T-helper 2 cell treated with Interferon-gamma antibody and Interleukin-4, amounts not matched to agents 100 ng/mL and 5 ng/mL, for 36 hours (primary cell): ENCODE data around the gene SUCLG2. TPM values are rescaled to one million over a fixed set of nuclear protein-coding genes. Genes with fewer than 3 reads are reported as not detected.

Source experiments
- intact Hi-C: fragments of 100-400 bp; cut with micrococcal nuclease; formaldehyde crosslinking; loops from one replicate; pipeline ENCODE4 v1.15.1; 2023
- total RNA-seq: library from RNA; stranded (reverse); gene quantifications from 2 replicates; pipeline ENCODE4 v1.2.3, GENCODE V29; 2022

Gene SUCLG2
- total RNA-seq, 1 donor from 2014 or later = 53.0 TPM

DNA sequence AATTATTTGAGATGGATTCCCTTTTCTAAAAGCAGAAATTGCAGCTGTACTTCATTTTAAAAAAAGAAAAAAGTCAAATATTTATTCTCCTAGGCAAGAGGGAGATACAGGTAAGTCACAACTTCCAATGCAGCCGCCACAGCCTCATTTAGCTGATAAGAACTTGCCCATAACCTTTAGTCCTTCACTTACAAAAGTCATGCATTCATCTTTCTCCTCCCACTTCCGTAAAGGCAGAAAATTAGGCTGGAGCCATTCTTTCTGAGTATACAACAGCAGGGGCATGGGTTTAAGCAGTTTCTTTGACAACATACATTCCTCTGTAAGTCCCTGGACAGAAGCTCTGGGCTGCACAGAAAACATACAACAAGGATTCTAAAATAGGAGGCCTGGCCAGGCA, 4.3 kb downstream of the SUCLG2 start:
- intact Hi-C loops = loop anchor here (10.0 kb wide), 2 partner anchors 565 to 1435 kb away; partner anchors contain the start of genes ARL6IP5 and UBA3

DNA sequence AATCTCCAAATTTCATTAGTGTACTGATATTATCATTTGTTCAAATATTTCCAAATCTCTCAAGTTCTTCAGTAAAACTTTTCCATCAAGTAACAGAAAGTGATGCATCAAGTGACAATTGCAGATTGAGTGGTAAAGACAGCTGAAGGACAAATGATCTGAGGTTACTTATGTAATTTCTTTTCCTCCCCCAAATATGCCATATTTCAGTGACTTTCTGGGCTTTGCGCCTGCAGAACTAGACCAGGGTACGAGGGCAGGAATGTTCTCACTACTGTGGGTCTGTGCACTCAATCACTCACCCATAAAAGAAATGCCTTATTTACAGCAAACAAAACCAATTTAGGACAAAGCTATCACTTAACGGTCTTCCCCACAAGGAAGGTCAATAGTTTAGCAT, 4.7 kb downstream of the SUCLG2 start:
- intact Hi-C loops = loop anchor here (10.0 kb wide), 2 partner anchors 565 to 1435 kb away; partner anchors contain the start of genes ARL6IP5 and UBA3

DNA sequence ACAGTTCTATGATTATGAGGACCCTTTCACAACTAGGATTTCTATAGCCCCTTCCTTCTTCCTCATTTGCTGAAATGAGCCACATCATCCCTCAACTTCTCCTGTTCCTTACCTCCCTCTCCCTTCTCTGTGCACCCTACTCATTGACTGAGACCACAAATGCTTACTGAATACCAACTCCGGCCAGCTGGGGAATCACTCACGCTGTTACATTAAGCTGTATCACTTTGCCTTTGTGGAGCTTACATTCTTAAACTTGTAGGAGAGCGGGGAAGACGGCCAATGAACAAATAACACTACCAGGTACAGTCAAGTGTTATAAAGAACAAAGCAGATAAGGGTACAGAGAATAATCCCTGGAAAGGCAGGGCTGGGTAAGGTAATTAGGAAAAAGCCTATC, 5.7 kb downstream of the SUCLG2 start:
- intact Hi-C loops = no loop called here

DNA sequence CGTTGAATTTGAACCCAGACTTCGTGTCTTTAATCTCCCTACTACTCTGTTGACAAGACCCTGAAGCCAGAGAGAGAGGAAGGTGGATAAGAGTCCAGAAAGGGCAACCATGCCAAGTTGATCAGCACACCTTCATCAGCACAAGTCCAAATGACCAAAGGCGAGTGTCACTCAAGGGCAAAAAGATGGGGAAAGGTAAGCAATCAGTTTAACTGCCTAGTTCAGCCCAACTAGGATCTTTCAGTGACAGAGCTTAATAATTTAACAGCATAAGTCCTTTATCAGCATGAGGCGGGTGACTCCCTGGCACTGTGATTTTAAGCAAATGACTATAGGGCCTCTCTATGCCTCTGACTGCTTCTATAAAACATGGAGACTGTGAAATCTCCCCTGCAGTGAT, 6.2 kb downstream of the SUCLG2 start:
- intact Hi-C loops = no loop called here

- intact Hi-C loops = no loop called here
Observed at GRCh38 chr3:67647390-67647878, 7.0 kb downstream of the SUCLG2 start.

GRCh38 chr3:67646586-67647234, 7.7 kb downstream of the SUCLG2 start:
- intact Hi-C loops = no loop called here

DNA sequence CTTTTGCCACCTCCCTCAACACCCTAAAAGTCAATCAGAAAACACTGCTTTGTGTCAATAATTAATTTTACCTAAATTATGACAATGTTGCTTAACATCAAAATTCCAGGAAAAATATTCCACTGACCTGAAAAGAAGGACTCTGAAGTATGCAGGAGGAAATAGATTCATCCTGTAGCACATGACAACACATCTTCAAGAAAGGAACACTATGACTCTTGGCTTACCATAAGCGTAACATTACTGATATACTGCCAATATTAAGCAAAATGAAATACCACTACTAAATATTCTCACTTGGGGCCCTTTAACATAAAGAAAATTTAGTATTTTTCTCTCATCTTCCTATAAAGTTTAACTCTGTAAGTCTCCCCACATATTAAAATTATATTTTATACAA, 9.6 kb downstream of the SUCLG2 start:
- intact Hi-C loops = no loop called here

DNA sequence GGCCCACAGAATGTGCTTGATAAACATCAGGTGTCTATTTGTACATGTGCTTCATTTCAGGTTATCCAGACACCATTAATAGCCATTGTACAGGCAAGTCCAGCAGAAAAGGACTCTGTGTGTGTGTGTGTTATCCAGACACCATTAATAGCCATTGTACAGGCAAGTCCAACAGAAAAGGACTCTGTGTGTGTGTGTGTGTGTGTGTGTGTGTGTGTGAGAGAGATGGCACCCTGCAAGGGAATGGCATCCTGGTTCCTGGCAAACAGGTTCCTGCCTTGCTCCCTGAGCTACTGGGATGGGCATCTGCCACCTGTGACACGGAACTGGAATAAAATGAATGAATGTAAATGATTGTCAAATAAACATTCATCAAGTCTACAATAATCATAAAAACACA, 11.7 kb downstream of the SUCLG2 start:
- intact Hi-C loops = no loop called here

GRCh38 chr3:67642190-67642589, 12.2 kb downstream of the SUCLG2 start:
- intact Hi-C loops = no loop called here

DNA sequence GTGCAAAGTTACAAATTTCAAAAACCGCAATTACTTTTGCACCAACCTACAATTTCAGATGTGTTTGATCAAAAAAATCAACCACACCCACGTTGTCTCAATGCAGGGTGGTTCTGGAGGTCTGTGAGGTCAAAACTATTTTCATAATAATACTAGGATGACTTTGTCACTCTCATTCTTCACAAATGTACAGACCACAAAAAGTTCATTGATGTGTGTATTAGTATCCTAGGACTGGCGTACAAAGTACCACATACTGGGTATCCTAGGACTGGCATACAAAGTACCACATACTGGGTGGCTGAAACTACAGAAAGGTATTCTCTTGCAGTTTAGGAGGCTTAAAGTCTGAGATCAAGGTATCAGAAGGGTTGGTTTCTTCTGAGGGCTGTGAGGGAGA, 13.0 kb downstream of the SUCLG2 start:
- intact Hi-C loops = no loop called here

GRCh38 chr3:67640023-67640660, 14.3 kb downstream of the SUCLG2 start:
- intact Hi-C loops = no loop called here

- intact Hi-C loops = no loop called here
Observed at GRCh38 chr3:67637255-67637900, 17.0 kb downstream of the SUCLG2 start.

DNA sequence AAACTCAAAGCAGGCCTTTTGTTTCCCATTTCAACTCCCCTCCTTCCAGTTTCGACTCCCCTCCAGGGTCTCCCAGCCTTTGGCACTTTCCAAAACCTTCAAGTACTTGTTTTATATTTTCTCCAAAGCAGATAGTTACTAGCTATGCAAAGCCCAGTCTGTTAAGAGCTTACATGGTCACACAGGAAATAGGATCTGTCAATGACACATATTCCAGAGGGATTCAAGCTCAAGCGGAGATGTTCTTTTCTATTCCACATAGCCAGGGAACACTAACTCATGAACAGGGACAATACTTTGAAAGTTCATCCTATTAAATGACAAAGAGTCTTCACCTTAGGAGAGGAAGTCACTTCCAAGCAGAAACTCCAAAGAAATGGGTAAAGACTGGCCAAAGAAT, 18.6 kb downstream of the SUCLG2 start:
- intact Hi-C loops = no loop called here

- intact Hi-C loops = no loop called here
Observed at GRCh38 chr3:67635257-67635656, 19.2 kb downstream of the SUCLG2 start.

DNA sequence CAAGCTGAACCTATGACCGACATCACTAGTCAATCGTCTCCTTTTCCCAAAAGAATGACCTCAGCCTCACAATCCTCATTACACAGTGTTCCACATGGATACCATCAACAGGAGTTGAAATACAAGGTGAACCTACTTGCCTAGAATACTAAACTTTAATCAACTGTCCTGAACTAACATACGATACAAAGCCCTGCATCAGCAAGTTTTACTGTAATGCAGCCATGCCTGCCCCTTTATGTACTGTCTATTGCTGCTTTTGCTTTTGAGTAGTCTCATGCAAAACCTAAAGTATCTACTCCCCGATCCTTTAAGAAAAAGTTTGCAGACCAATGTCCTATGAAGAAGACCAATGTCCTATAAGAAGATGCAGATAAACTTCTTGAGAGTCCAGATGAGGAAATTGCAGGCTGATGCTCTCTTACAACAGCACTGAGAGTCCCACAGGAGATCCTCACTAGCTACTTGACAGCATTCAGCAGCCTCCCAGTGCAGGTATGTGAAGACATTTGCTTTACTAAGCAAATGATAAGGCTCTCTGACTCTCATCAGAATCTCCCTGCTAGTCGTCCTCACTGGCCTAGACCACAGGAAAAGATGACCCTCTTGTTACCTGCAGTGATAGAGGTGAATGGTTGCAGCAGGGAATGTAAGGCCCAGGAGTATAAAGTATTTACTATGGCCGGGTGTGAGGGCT, 23.6 kb downstream of the SUCLG2 start:
- intact Hi-C loops = no loop called here

- intact Hi-C loops = no loop called here
Observed at GRCh38 chr3:67624687-67625086, 29.7 kb downstream of the SUCLG2 start.

DNA sequence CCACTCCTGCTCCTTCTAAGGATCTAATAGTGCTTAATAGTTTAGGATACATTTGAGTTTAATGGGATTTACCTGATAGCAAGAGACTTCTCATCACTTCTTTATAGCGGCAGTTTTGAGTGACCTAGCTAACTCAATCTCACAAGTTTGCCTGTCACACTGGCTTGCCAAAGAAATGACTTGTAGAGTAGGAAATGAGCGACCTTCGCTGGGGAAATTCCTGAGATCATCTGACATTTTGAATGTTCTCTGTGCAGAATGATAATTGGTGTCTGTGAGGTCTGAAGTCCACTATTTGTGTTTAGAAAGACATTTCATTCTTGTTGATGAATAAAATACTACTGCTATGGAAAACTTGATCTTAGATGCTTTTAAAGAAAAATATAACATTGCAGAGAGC, 30.3 kb downstream of the SUCLG2 start:
- intact Hi-C loops = no loop called here

GRCh38 chr3:67622652-67623051, 31.8 kb downstream of the SUCLG2 start:
- intact Hi-C loops = no loop called here

DNA sequence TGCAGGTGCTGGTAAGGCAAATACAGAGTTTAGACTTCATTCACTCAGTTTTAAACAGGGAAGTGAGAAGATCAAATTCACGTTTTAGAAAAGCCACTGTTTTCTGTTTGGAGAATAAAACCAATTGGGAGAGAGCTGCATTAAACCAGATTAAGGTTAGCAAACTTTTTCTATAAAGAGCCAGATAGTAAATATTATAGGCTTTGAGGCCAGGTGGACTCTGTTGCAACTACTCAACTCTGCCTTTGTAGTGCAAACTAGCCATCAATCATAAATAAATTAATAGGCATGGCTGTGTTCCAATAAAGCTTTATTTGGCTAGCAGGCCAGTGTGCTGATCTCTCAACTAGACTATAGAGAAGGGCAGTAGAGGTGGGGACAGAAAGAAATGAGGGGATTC, 33.5 kb downstream of the SUCLG2 start:
- intact Hi-C loops = no loop called here

GRCh38 chr3:67619991-67620390, 34.4 kb downstream of the SUCLG2 start:
- intact Hi-C loops = no loop called here

DNA sequence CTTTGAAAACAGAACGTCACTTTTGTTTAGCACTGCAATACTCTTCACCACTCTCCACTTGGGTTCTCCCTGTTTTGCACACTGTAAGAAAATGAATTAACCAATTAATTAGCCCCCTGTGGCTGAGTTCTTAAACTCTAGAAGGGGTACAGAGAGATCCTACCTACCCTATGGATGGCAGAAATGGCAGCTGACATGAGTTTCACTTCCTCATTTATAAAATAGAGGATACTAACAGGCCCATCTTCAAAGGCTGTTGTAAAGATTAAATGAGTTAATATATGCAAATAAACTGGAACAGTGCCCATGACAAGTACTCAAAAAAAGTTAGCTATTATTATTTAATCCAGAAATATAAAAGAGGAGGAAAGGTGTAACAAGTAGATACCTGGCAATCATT, 36.9 kb downstream of the SUCLG2 start:
- intact Hi-C loops = no loop called here

DNA sequence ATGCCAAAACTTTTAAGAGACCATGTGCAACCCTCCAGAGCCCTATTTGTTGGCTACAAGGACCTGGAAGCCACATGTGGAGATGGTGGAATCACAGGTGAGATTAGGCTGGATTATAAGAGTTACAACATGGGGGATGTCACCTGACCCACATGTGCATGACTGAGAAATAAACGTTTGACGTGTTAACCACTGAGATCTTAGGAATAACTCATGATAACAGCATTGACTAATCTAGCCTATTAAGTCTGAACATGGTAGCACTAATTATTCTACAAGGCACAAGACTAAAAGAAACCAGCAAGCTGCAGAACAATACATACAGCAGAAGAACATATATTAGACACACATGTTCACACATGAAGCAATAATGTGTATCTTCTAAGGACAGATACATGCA, 38.4 kb downstream of the SUCLG2 start:
- intact Hi-C loops = no loop called here
